ENCODE data around the gene KMT5C.

Gene KMT5C

DNA sequence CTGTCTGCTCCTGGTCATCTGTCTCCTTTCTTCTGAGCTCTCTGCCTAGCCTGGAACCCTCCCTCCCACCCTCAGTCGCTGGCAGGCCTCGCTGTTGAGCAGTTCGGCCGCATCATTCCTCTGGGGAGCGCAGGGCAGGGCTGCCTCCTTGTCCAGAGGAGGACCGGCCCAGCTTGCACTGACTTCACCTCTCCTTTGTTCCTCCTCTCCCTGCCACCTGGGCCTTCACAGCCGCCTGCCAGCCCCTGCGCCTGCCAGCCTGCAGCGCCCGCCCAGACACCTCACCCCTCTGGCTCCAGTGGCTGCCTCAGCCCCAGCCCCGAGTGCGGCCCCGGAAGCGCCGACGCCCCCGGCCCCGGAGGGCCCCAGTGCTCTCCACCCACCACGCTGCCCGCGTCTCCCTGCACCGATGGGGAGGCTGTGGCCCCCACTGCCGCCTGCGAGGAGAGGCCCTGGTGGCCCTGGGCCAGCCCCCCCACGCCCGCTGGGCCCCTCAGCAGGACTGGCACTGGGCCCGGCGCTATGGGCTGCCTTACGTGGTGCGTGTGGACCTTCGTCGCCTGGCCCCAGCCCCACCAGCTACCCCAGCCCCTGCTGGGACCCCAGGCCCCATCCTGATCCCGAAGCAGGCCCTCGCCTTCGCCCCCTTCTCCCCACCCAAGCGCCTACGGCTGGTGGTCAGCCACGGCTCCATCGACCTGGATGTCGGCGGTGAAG is 7.2 kb downstream of the KMT5C start:
- DNase-seq (ENCODE audit: low read depth in 2 of 2): no peak

DNA sequence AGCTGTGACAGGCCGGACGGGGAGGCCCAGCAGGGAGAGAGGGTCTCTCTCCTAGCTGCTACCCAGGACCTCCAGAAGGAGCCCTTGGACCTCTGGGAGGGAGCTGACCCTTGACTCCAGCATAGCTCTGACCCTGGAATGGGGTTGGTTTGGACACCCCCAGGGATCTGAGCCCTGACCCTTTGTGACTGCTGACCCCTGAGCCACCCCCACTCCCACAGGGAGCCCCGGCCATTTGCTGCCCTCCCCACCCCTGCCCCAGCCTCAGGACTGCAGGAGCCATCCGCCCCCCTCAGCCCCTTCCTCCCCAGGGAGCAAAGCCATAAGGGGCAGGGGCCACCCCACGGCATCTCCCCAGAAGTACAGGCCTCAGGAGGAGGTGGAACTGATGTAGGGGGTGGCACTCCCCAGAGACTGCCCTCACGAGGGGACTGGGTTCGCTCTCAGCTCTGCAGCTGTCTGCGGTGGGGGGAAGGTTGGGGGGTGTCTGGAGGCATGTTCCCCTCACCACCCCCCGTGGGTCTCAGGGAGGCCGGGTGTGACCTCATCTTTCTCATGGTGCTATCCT is 7.8 kb downstream of the KMT5C start:
- no peak for DNase-seq (ENCODE audit: low read depth in 2 of 2)

DNA sequence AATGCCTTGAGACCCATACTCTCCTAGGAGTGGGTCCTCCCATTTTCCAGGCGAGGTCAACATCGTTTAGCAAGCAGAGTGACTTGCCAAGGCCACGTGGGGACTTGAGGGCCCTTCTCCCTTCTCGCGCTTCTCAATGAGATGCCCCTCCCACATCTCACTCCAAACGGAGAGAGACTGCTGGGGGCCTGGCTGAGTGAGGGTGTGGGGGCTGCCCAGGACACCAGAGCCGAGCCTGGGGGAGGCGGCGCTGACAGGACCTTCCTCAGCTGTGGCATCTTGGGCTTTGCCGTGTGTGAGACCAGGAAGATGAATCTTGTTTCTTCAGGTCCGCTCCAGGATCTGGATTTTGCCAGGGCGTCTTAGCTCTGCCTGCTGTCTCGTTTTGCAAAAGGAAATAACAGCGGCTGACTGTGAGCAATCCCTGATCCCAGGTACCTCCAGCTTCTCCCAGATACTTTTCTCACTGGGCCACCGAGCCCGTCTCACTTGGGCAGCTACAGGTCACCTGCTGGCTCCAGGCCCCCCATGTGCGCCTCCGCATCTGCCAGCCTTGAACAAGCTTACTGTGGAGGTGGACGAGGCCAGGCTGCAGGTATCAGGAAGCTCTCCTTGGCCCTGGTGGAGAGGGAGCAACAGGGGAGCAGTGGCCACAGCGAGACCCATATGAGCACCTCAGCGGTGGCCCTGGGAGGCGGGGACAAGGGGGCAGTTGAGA is 8.8 kb downstream of the KMT5C start:
- DNase-seq (ENCODE audit: low read depth in 2 of 2): no peak

DNA sequence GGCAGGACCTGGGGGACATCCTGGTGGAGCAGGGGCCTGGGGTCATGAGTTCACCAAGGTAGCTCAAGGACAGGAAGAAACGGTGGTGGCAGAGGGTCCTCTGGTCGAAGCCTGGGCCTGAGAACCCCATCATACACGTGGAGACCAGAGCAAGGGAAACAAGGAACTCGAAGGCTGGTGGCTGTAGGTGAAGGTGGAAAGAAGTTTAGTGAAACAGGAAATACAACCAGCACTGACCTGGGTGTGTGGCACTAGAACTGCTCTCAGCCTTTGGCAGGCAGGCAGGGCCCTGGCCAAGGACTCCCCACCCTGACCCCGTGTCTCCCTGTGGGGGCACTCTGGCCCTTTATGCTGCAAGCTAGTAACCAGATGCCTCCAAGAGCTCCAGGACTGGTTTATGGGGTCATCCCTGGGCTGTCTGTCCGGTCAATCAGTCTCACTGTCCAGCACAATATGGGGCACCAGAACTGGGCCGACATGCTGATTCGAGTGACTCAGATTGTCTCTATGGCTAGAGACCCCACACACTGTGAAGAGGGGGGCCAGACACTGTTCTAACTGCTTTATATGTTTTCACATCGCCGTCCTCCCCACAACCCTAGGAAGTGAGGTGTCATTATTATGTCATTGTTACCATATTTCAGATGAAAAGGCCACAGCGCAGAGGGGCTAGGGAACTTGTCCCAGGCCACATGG is 11.1 kb downstream of the KMT5C start:
- DNase-seq (ENCODE audit: low read depth in 2 of 2): no peak

DNA sequence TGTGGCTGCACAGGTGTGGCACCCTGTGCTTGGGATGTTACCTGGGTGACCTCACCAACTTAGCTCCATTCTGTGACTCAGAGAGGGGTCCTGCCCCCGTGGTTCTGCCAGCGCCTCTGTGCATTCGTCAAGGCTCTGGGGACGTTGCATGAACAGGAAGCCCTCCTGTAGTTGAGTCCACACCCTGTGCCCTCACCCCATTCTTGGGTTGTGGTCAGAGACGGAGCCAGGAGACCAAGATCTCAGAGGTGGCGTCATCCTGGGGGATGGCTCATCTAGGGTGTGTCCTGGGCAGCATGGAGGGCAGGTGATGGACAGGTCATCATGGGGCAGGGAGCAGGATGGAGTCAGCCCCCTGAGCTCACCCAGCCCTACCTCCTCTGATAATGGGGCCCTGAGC is 12.4 kb downstream of the KMT5C start:
- DNase-seq (ENCODE audit: low read depth in 2 of 2): no peak

DNA sequence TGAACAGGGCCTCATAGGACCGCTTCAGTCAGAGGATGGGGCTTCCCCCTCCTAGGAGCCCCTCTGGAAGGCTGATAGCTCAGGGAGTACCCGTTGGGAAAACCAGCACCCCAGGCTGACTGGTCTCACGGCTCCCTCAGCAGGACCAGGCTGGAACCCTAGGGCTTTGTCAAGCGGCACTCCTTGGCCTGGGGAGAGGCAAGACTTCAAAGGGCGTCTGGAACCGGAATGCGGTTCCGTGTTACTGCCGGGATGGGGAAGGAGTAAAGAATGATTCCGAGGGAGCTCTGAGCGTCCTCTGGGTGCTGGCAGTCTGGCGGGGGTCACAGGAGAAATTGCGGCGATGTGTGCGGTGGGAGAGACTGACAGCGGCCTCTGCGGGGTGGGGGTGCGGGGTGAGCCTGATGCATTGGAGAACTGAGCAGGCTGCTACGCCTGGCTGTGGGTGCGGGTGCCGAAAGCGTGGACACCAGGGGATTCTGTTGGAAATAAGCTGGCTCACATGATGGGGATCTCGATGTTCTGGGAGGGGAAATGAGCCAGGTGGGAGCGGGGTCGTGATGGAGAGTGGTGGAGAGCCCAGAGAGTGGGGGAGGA is 13.0 kb downstream of the KMT5C start:
- no peak for DNase-seq (ENCODE audit: low read depth in 2 of 2)

DNA sequence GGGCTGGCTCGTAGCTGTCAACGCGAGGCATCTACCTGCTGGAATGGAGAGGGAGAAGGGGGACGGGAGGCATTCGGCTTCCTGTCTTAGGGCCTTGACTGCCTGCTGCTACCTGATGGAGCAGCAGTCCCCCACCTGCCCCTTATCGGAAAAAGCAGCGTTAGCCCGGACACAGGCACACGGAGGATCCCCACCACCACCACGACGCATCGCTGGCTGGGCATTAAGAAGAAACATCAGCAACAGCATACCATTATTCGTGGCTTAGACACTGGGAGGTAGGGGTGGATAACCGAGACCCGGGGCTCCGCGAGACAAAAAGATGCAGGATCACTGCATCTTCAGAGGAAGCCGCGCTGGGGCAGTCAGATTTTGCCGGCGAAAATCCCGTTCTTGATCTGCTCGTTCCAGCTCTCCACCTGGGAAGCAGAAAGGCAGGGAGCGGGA is 13.7 kb downstream of the KMT5C start:
- DNase-seq (ENCODE audit: low read depth in 2 of 2): no peak

DNA sequence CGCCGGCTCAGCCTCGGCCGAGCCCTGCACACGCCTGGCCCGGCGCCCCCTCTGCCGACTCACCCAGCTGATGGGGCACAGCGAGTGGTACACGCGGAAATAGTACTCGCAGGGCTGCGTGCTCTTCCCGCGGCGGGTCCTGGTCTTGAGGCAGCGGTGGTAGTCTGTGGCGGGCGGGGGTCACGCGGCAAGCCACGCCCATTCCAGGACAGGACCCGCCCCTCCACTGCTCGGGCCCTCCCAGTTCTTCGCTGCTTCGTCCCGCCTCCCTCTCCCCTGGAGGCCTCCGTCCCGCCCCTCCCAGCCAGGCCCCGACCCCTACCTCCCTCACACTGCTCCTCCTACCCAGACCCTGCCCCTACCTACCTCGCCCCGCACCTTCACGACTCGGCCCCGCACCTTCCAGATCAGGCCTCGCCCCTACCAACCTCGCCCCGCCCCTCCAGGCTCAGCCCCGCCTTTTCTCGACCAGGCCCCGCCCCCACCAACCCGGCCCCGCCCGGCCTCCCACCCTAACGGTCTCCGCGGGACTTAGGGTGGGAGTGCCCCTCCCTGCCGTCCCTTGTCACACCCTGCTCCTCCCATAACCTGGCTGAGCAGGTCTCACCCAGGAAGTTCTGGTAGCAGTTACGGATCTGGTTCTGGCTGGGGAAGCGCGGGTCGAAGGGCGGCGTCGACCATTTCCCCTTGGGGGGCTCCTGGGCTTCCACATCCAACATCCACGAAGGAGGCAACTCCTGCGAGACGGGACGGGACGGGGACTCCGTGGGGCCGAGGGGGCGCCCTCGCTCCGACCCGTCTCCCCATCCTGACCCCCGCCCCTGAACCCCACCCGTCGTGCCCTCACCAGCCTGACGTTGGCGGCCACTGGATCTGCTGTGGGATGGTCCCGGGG is 14.4 kb downstream of the KMT5C start:
- DNase-seq (ENCODE audit: low read depth in 2 of 2): peak in 1 of 2 donors; percentile 42

DNA sequence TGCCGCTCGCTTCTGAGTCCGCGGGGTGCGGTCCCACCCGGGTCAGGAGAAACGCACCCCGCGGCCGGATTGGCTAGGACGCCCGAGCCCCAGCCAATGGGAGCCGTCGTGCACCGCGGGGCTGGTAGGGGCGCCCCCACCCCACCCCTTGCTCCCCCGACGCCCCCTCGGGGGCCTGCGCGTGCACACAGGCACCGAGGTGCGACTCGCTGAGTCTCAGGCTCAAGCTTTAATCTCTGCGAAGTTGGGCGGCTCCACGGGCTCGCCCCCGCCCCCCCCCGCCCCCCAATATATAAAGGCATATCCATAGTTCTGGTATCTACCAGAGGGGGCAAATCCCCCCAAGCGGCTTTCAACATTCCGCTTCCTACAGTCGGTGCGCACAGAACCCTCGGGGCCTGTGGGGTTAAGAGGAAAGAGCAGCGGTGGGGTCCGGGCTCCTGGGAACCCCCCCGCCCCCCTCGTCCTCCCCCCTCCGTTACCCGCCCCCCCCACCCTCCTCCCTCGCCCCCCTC is 15.1 kb downstream of the KMT5C start, which contains the start of gene COX6B2:
COX6B2 (minus strand) TSS at position 22 of the 515 bp plus-strand sequence. CDS start 198 bp downstream, outside the sequence.
- no peak for DNase-seq (ENCODE audit: low read depth in 2 of 2)

DNA sequence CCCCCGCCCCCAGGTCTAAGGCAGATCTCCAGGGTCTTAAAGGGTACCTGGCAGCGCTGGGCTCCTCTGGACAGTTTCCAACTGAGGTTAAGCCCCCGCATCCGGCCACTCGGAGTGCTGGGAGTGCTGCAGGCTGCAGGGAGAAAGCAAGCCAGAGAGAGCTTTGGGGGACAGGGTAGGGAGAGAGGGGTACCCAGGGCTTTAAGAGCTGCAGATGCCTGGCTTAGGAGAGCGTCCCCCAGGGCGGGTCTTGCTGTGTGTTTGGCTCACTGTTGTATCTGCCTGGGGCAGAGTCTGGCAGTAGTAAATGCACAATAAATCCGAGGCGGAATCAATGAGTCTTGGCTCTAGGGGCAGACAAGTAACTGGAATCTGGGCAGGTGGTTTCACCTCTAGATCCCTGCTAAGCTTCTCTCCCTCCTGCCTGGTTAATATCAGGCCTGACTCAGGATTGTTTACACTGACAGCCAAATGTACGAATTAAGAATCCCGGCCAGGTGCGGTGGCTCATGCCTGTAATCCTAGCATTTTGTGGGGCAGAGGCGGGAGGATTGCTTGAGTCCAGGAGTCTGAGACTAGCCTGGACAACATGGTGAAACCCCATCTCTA is 15.6 kb downstream of the KMT5C start:
- no peak for DNase-seq (ENCODE audit: low read depth in 2 of 2)

DNA sequence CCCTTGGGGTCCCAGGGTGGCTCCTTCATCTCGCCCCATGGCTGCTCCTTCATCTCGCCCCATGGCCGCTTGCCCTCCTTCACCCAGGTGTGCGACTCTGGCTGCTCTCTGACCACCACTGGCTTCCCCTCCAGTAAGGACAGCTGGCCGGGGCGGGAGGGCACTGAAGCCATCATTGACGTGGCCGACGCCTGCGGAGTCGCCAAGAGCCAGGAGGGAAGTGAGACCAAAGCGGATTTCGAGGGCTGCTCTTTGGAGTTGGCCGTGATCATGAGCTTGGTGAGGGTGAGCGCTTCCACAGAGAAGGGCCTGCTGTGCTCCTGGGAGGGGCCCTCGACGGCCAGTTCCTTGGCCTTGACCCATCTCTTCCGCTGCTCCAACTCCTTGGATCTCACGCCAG is 18.8 kb downstream of the KMT5C start:
- DNase-seq (ENCODE audit: low read depth in 2 of 2): no peak

DNA sequence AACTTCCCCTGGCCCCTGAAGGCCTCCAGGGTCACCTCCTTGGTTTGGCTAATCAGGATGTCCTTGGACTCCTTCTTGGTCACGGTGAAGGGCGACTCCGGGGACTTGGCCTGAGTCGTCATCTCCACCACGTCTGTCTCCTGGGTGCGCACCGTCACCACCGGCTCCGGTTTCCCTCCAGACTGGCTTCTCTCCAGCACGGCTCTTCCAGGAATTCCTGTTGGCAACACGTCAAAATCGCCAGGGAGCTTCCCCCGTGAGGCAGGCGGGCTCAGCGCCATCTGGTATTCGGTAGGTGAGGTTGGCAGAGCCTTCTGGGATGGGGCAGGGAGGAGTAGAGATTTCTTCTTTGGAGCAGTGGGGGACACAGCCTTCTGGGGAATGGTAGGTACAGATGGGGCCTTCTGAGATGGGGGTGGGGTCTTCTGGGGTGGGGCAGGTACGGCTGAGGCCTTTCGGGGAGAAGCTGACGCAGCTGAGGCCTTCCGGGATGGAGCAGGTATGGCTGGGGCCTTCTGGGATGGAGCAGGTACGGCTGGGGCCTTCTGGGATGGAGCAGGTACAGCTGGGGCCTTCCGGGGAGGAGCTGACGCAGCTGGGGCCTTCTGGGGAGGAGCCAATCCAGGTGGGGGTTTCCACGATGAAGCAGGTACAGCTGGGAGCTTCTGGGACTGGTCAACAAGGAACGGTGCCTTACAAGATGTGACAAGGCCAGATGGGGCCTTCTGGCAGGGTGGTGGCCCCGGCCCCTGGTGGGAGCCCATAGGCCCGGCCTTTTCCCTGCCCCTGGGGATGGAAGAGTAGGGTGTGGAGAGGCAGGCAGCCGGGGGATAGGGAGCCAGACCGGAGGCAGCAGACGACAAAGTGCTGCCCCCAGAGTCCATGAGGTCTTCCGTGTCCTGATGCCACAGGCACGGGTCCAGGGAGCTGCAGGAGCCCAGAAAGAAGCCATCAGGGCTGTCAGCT is 19.6 kb downstream of the KMT5C start:
- DNase-seq (ENCODE audit: low read depth in 2 of 2): no peak

DNA sequence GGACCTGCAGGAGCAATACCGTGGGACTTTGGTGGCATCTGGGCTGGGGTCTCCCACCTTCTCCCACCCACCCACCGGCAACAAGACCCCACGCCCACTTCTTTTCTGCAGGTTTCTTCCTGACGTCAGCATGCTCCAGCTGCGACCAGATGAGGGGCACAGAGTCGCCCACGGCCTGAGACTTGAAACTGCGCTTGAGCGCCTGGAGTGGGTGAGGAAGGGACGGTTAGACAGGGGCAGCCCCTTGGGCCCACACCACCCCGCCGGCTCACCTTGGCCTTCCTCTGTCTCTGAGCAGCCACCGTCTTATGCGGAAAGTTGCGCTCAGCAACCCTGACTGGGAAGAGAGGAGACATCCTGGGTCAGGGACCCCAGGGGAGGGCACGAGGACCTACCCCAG is 21.2 kb downstream of the KMT5C start:
- no peak for DNase-seq (ENCODE audit: low read depth in 2 of 2)

DNA sequence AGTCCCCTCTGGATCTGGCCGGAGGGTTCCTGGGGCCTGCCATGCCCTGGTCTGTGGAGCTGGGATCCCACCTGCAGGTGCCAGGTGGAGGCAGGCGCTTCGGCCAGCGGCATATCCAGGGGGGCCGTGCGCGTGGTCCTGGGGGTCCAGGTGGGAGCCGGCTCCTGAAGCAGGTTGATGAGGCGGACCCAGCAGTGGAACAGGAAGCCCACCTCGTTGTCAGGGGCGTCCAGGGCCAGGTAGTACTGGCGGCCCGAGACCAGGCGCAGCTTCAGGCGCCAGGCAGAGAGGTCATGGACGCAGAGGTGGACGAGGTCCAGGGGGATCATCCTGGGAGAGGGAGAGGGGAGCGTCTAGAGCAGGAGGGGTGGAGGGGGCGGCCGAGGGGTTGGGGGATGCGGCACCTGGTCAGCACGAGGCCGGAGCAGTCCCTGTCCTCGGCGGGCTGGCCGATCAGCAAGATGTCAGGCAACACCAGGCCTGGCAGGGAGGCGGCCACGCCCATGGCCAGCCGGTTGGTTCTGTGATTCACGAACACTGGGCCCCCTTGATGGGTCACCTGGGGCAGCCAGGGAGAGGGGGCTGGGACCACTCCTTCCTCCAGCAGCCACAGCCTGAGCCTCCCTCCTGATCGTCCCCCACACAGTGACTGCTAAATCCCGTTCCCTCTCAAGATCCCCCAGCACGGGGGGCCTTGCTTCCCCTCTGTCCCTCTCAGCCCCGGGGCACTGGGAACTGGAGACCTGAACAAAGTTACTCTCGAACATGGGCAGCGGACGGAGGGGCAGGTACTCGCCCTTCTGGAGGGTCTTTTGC is 22.7 kb downstream of the KMT5C start:
- no peak for DNase-seq (ENCODE audit: low read depth in 2 of 2)

DNA sequence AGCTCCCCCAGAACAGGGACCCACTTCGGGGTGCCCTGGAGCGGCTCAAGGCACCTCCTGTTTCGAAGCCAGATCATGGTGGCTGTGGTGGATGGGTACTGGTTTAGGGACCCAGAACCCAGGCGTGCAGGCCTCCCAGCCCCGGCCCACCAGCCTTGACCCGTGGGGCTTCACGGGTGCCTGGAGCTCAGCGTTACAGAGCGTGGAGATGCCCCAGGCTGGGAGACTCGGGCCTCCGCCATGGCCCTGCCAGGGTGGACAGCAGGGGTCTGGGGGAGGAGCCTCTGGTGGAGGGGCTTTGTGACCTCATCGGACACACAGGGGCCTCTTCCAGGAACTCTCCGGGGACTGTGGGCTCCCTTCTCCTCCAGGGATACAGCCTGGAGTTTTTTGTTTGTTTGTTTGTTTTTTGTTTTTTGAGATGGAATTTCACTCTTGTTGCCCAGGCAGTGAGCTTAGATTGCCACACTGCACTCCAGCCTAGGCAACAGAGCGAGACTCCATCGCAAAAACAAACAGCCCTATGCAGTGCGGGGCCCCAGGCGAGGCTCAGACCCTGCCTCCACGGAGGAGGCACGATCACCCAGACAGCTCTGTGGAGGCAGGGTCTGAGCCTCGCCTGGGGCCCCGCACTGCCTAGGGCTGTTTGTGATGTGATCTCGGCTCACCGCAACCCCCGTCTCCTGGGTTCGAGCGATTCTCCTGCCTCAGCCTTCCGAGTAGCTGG is 23.5 kb downstream of the KMT5C start, which contains the start of gene GARIN5B:
GARIN5B (minus strand) TSS at position 271 of the 727 bp plus-strand sequence; CDS start at position 77, 194 bp downstream.
- DNase-seq (ENCODE audit: low read depth in 2 of 2): no peak

DNA sequence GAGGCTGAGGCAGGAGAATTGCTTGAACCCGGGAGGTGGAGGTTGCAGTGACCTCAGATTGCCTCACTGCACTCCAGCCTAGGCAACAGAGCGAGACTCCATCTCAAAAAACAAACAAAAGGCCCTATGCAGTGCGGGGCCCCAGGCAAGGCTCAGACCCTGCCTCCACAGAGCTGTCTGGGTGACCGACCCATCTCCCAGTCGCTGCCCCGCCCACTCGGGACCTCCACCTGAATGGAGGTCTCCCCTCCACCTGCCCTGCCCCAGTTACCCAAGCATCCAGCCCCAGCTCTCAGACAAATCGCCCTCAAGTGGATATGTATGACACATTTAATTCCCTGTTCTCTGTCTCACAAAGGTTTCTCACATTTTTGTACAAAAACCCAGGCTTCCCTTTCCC is 25.6 kb downstream of the KMT5C start:
- DNase-seq (ENCODE audit: low read depth in 2 of 2): no peak

DNA sequence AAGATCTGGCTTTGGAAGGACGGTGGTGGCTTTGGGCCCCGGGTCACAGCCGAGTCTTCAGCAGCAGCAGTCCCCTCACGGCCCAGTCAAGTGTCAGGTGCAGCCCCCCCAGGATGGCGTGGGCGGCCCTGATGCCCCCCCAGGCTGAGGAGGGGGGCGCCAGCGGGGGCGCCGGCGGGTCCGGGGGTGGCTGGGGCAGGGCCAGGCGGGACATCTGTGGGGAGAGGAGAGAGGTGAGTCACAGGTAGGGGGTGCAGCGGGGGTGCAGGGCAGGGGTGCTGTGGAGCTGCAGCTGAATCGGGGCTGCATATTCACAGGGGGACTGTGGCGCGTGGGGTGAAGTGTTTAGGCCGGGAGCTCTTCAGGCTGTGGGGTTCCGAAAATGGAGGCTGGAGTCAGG is 26.3 kb downstream of the KMT5C start:
- DNase-seq (ENCODE audit: low read depth in 2 of 2): no peak
